Sigmoid colon (tissue), 4 donors: ENCODE data around the gene HBS1L.

Experiments
- CTCF ChIP-seq, 4 experiments: fragments of 450-650 bp in 3 of 4; fragments of 200-600 bp in 1 of 4; IDR thresholded peaks; one replicate each; pipeline ENCODE4 v1.5.1; 2016 to 2019; ENCODE audit warnings: antibody characterized with exemption in 4 of 4, mild to moderate bottlenecking in 3 of 4, moderate library complexity in 2 of 4
- EP300 ChIP-seq, 4 donors: sonication (generic); formaldehyde crosslinking; IDR thresholded peaks; one replicate each; pipeline ENCODE4 v1.6.1; 2017; ENCODE audit warnings: antibody characterized with exemption in 4 of 4
- POLR2AphosphoS5 ChIP-seq, 4 donors: sonication (generic); formaldehyde crosslinking; IDR thresholded peaks; one replicate each; pipeline ENCODE4 v1.6.1; 2017; ENCODE audit warnings: antibody characterized with exemption in 4 of 4

DNA sequence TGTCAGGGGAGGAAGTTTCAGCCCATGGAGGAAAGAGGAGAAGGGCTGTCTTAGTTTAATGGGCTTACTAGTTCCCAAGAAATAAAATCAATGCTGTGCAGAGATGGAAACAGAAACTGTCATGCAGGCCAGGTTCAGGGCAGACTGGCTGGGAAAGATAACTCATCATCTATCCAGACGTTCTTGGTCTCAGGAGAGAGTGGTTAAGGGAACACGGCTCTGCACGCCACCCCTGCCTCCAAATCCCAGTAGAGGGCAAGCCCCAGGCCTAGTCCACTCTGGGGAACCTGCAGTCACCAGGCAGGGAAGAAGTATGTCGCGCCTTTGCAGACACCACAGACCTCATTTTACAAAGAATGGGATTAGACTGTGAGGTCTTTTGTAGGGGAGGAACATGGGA is 117.2 kb downstream of the HBS1L start:
- TF ChIP-seq CTCF (IDR thresholded peaks at IDR 0.05), result no peak
- TF ChIP-seq POLR2AphosphoS5 (IDR thresholded peaks at IDR 0.05), result no peak
- TF ChIP-seq EP300 (IDR thresholded peaks at IDR 0.05), result no peak
